ENCODE measurements around the gene ERBB3.
A peak's percentile ranks its signal among the peaks of the same experiment; 100 is the strongest.

ERBB3 gene

GRCh38 chr12:56103823-56104108 is 23.8 kb downstream of the ERBB3 start:
- Histone ChIP-seq H3K9me3 (no peaks in the 10 kb centered on the region), H3K4me1 (no peaks in the 10 kb centered on the region), H3K4me3 (ENCODE audit: low read depth, low read length) (peak overlapping the region; percentile 70), H3K36me3 (peaks cover 37% of the 10 kb centered on the region), H3K27me3 (no peaks in the 10 kb centered on the region)
- TF ChIP-seq CTCF (IDR thresholded peaks at IDR 0.05; ENCODE audit: low read depth, low read length), result no peak
- no peak for DNase-seq

GRCh38 chr12:56104109-56104814 is 24.3 kb downstream of the ERBB3 start, which contains the start of gene PA2G4:
Gene PA2G4, plus strand, starts transcription at chr12:56104559. Its CDS starts 179 bp downstream, at chr12:56104738.
- Histone ChIP-seq H3K27me3 (no peaks in the 10 kb centered on the region), H3K4me3 (ENCODE audit: low read depth, low read length) (peak within 1 kb of the TSS; percentile 70), H3K9me3 (no peaks in the 10 kb centered on the region), H3K36me3 (peaks cover 42% of the 10 kb centered on the region), H3K4me1 (no peaks in the 10 kb centered on the region)
- no peak for TF ChIP-seq CTCF (IDR thresholded peaks at IDR 0.05; ENCODE audit: low read depth, low read length)
- DNase-seq, result peak; percentile 99

GRCh38 chr12:56104815-56105608 is 25.0 kb downstream of the ERBB3 start:
- no peak for TF ChIP-seq CTCF (IDR thresholded peaks at IDR 0.05; ENCODE audit: low read depth, low read length)
- Histone ChIP-seq H3K9me3 (no peaks in the 10 kb centered on the region), H3K36me3 (peaks cover 49% of the 10 kb centered on the region), H3K4me3 (ENCODE audit: low read depth, low read length) (peak overlapping the region; percentile 70), H3K4me1 (no peaks in the 10 kb centered on the region), H3K27me3 (no peaks in the 10 kb centered on the region)
- DNase-seq, result peak; percentile 27

GRCh38 chr12:56105609-56105902 is 25.6 kb downstream of the ERBB3 start:
- DNase-seq, result no peak
- no peak for TF ChIP-seq CTCF (IDR thresholded peaks at IDR 0.05; ENCODE audit: low read depth, low read length)
- Histone ChIP-seq H3K4me1 (no peaks in the 10 kb centered on the region), H3K27me3 (no peaks in the 10 kb centered on the region), H3K9me3 (no peaks in the 10 kb centered on the region), H3K4me3 (ENCODE audit: low read depth, low read length) (peak overlapping the region; percentile 70), H3K36me3 (peaks cover 54% of the 10 kb centered on the region)

GRCh38 chr12:56107242-56107641 is 27.3 kb downstream of the ERBB3 start:
- Histone ChIP-seq H3K27me3 (no peaks in the 10 kb centered on the region), H3K9me3 (no peaks in the 10 kb centered on the region), H3K36me3 (peaks cover 69% of the 10 kb centered on the region), H3K4me3 (ENCODE audit: low read depth, low read length) (no peak overlapping the region), H3K4me1 (no peaks in the 10 kb centered on the region)
- TF ChIP-seq CTCF (IDR thresholded peaks at IDR 0.05; ENCODE audit: low read depth, low read length), result no peak
- DNase-seq, result no peak

GRCh38 chr12:56110571-56110970 is 30.6 kb downstream of the ERBB3 start:
- peaks cover 5% of the 10 kb centered on the region; the same call in 1 of the 2 replicates for H3K4me1 ChIP-seq
- DNase-seq, result no peak
- H3K27me3 ChIP-seq, result no peaks in the 10 kb centered on the region
- TF ChIP-seq CTCF (IDR thresholded peaks at IDR 0.05; ENCODE audit: low read depth, low read length), result no peak
- no peak overlapping the region for H3K4me3 ChIP-seq (ENCODE audit: low read depth, low read length)
- no peaks in the 10 kb centered on the region for H3K9me3 ChIP-seq
- H3K36me3 ChIP-seq, result peaks cover 71% of the 10 kb centered on the region

Measured in BE2C (cell line).